GM19351 (cell line): ENCODE data around the gene UBASH3B.
"Not testable (repeated sequence)": the region's sequence is repeated elsewhere in the genome, so short reads cannot be mapped to it uniquely, and the experiment has no call there.

Source experiments
- ATAC-seq: cut with Tn5 transposase; IDR thresholded peaks from one replicate; pipeline ENCODE4 v1.9.1; 2021; ENCODE audit warnings: mild to moderate bottlenecking, moderate library complexity; ENCODE audit not compliant: unreplicated experiment

UBASH3B gene

DNA sequence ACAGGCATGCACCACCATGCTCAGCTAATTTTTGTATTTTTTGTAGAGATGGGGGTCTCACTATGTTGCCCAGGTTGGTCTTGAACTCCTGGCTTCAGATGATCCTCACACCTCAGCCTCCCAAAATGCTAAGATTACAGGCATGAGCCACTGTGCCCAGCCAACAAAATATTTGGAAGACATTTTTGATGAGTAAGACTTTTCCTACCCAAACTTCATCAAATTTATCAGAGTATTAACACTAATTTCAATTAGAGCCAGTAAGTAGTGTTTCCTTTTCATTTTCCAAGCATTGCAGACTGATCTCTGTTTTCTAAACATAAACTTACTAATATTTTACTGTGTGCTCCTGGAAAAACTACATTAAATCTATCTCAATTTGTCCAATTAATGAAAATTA is 181.4 kb downstream of the UBASH3B start:
- no peak for ATAC-seq

DNA sequence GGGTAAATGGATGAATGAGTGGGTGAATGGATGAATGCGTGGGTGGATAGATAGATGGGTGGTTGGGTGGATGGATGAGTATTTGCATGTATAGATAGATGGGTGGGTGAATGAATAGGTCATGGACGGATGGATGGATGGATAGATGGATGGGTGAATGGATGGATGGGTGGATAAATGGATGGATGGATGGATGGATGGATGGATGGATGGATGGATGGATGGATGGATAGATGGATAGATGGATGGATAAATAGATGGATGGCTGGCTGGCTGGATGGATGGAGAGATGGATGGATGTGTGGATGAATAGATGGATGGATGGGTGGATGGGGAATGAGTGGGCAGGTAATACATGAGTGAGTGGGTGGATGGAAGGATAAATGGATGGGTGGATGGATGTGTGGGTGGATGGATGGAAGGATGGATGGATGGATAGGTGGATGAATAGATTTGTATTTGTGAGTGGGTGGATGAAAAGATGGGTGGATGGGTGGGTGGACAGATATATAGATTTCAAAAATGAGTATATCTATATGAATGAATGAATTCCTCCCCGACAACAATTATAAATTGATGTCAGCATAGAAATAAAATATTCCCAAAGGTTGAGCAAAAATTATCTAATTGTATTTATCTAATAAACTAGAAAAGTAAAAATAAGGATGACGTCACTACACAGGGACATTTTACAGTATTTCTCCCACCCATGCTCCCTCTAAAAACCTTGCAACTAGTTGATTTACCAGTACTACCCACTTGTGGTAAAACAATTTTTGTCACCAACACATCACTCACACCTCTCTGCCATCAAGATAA is 182.2 kb downstream of the UBASH3B start:
- no peak for ATAC-seq

DNA sequence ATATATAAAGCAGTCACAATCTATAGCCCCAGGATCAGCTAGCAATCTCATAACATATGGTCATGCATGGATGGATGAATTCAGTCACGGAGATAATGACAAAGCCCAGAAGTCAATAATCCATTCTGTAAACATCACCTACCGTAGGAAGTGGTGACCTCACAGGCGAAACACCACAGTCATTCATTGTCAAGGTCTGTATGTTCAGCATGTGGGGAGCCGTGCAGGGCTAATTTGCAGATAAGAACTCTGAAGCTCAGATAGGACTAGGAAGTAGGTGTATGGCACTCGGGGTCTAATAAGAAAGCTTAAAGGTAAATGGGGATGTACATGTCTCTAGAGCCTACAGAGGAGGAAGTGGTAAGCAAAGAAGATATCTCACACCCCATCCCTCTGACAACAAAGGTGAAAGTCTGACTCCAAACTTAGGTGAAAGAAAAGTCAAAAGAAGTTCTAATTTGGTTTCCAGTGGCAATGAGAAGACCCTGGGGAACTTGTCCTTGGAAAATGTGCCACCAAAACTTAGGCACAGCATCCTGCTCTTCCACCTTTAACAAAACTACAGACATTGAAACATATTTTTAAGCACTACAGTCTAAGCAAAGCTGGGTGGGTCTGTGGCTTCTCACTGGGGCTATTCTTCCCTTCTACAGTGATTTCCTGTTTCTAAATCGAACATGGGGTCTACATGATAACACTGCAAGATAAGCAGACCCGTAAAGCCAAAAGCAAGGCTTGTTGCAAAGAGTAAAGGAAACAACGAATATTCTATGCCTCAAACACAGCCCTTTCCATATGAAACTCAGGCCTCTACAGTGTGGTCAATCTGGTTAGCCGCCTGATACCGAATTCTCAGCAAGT is 188.0 kb downstream of the UBASH3B start:
- ATAC-seq: peak; percentile 81

DNA sequence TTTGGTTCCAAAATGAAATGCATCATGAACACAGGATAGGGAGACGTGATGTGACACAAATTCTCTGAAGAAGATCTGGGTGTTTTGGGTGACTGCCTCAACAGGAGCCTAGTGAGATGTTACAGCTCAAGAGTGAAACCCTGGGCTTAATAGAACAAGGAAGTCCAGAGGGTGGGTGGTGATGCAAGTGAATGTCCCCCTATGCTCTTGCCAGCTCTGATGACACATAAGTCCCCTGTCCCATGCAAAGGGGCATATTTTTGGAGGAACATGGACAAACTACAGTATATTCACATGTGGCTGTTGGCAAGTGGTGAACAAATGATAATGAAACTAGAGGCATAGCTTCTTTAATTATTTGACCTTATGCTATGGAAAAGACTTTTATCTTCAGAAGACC is 191.9 kb downstream of the UBASH3B start:
- no peak for ATAC-seq

DNA sequence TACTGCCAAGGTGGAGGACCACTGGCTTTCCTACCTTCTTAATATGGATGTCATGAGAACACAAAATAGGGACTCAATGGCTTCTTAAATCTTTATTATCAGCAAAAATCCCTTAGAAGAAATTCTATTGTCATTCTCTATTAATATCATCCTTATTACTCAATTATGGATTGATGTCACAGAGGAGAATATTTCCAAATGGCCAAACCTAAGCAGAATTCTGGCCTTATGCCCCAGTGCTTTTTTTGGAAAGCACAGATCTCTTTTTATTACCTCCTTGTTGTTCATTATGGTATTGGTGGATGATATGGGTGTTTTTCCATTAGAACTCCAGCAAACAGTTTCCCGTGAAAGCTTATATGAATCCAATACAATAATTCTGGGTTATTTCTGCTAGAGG is 192.7 kb downstream of the UBASH3B start:
- ATAC-seq: no peak

DNA sequence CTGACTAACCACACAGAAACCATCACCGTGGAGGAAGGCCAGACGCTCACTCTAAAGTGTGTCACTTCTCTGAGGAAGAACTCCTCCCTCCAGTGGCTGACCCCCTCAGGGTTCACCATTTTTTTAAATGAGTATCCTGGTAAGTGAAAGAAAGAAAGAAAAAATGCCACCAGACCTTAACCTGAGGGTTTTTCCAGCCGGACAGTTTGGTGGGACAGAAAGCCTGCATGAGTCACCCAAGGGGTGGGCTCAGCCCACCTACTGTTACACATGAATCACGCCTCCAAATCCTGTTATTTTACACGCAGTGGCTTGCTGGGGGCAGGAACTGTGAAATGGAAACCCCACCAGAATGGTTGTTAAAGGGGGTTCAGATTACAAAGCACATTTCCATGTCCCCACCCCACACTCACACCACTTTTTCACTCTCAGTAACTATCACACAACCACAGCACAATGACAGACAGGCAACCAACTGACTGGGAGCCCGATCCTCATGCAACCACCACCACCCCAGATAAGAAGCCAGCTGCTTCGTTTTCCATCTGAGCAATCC is 194.6 kb downstream of the UBASH3B start:
- peak; percentile 38 for ATAC-seq

DNA sequence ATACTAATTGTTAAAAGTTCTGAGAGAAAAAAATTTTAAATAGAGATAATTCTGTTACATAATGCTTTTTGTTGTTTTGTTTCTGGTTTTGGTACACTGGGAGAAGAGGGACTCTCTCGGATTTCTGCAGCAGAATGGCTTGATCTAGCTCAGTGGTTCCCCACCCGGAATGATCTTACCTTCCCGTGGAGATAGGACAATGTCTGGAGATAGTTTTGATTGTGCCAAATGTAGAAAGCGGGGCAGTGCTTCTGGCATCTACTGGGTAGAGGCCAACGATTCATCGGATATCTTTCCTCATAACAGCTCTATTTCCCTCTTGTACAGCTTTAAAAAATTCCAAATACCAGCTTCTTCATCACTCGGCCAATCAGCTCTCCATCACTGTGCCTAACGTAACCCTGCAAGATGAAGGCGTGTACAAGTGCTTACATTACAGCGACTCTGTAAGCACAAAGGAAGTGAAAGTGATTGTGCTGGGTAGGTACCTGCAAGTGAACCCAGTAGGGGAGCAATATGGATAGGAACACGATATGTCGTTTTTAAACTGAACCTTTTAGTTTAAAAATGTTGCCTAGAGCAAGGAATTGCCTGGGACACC is 195.9 kb downstream of the UBASH3B start:
- peak; percentile 70 for ATAC-seq

DNA sequence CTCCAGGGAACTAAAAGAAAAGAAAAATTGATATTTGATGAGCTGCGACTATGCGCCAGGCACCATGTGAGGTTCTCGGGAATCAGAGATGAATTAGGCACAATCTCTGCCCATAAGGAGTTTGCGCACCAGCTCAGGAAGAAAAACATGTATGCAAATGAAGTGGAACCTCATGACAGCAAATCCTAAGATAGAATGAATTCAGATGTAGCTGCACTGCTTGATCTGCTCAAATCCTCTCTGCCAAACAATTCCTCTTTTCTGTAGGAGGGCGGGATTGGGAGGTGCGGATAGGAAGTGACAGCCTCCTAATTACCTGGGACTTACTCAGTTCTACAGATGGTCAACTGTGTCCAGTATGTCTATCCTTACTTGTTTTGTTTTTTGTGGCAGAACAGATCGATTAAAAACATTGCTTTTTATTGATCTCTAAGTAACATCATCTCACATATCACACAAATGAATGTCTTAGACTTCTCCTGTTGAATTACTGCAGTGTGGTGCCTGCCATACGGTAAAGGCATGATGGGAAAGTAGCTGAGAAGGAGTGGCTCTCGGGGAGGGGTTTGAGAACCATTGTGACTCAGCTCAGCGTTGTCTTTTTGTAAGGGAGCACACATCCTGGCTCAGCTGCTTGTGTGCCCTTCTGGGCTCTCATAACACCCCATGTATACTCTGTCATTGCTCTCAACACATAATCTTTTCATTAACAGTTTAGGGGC is 196.7 kb downstream of the UBASH3B start:
- no peak for ATAC-seq

DNA sequence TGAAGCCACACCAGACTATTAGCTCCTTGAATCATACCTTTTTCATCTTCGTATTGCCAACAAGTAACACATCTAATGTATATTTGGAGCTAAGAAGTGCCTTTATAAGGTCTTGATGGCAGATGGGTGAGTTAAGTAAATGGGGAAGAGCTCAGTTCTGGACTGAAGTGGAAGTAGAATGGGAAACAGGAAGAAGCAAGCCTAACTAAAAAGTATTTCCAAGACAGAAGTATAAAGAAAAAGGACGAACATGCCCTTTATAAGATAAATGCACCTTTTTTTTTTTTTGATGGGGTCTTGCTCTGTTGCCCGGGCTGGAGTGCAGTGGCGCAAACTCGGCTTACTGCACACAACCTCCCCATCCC is 197.3 kb downstream of the UBASH3B start:
- no peak for ATAC-seq

DNA sequence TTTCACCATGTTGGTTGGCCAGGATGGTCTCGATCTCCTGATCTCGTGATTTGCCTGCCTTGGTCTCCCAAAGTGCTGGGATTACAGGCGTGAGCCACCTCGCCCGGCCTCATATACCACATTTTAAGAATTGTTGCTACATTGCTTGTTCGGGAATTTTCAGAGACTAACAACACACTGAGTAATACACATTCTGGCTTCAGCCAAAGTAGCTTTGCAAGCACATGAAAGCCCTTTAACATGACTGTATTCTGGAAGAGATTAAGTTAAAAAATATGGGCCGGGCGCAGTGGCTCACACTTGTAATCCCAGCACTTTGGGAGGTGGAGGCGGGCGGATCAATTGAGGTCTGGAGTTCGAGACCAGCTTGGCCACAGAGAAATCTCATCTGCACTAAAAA is 197.7 kb downstream of the UBASH3B start:
- ATAC-seq: no peak

DNA sequence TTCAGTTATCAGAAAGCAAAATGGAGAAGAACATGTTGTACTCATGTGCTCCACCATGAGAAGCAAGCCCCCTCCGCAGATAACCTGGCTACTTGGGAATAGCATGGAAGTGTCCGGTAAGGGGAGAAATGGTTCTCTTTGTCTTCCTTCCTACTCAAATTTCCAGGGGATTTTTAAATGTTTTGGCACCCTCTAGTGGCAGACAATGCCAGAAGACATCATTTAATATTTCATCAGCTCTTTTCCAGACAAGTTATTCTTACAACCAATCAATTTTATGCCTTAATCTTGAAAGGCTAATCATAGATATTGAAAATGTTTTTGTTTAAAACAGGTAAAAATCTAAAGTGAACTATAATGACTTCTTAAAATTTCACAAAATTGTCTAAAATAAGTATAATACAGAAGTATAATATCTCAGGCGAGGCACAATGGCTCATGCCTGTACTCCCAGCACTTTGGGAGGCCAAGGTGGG is 198.5 kb downstream of the UBASH3B start:
- ATAC-seq: no peak

DNA sequence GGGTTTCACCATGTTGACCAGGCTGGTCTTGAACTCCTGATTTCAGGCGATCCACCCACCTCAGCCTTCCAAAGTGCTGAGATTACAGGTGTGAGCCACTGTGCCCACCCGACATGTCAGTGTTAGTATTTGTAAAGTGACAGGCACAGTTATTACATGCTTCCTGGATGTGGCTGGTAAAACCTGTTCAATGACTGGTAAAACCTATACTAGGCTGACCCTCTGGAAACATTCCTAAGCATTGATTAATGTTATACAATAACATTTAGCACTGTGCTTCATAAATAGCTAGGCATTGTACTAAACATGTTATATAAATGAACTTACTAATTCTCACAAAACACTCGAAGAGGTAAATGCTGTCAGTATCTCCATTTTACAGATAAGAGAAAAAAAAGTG is 206.1 kb downstream of the UBASH3B start:
- ATAC-seq: no peak

DNA sequence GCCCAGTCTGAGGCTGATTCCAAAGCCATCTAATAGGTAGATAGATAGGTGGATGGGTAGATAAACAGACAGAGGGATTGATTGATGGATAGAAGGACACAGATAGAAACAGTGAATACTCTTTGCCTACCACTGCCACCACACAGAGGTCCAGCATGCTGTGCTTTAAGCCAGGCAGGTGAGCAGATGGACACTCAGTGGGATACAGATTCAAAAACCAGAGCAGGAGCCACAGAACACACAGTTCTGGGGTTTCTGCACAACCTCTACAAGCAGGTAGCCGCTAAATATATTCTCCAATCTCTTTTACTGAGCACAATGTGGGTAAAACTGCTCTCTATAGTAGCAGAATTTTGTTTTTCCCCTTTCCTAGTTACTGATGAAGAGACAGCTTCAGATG is 206.6 kb downstream of the UBASH3B start:
- no peak for ATAC-seq

DNA sequence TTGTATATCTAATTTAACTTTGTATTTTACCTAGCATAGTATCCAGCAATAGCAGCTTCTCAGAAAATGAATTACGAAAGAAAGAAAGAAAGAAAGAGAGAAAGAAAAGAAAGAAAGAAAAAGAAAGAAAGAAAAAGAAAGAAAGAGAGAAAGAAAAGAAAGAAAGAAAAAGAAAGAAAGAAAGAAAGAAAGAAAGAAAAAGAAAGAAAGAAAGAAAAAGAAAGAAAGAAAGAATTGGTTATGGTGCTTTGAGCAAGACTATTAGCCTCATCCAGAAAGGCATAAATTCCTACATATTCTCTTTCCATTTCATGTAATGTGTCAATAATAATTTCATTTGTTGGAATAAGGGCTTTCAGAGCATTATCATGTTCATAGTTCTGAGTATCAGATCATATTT is 207.6 kb downstream of the UBASH3B start:
- ATAC-seq: not testable (repeated sequence)

DNA sequence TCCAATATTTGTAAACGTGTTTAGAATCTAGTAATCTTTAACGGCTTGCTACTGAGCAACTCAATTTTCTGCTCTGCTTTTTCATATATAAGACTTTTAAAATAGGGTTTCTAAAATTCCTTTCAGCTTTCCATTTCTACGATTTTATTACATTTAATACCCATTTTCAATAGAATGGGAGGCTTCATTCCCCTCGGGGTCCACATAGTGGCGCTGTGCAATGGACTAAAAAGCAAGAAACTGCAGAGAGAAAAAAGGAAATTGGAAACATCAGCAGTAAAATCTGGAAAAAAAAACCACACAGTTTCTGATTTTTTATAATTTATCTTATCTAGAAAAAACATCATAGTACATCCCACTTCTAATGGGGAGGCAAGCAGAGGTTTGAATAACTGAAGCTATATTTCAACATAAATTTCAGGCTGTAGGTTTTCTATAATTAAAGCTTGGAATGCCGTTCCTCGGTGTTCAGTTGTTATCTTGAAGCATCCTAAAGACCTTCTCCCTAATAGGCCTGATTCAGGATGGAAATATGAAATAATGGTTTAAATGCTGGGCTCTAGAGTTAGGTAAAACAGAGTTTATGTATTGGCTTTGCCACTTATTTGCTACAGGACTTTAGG is 208.3 kb downstream of the UBASH3B start:
- ATAC-seq: no peak
